B cell (primary cell): ENCODE measurements around the gene SDK2. TPM values are rescaled to one million over a fixed set of nuclear protein-coding genes. Genes with fewer than 3 reads are reported as not detected.

Experiments used
- ATAC-seq: fragments of 200-7000 bp; cut with Tn5 transposase; one replicate; pipeline ENCODE4 v1.10.0; 2021; ENCODE audit warnings: low read depth, mild to moderate bottlenecking, moderate number of reproducible peaks, moderate library complexity
- CTCF ChIA-PET: fragments of 350-600 bp; sonication (Branson Sonifier 250); formaldehyde crosslinking; loops from one replicate; lab custom pipeline; 2021; ENCODE audit warnings: antibody characterized with exemption, inconsistent platforms; lab: Charles Lee
- POLR2A ChIA-PET: fragments of 350-600 bp; sonication (Branson Sonifier 250); formaldehyde crosslinking; loops from one replicate; lab custom pipeline; 2021; ENCODE audit warnings: antibody characterized with exemption; lab: Charles Lee
- DNase-seq: peaks from one replicate; pipeline ENCODE4 v3.0.0; 2013
- H2AFZ ChIP-seq: 2 replicates; pipeline ENCODE4 v1.6.1; 2012; ENCODE audit warnings: mild to moderate bottlenecking, low read depth, low read length; ENCODE audit not compliant: insufficient read depth, poor library complexity, severe bottlenecking
- H3K27ac ChIP-seq, 2 donors: 1 replicate in 1 of 2; 2 replicates in 1 of 2; pipeline ENCODE4 v1.5.1; 2012 to 2013; ENCODE audit warnings: low read length in 2 of 2, mild to moderate bottlenecking in 2 of 2, moderate library complexity in 1 of 2
- H3K27me3 ChIP-seq, 4 experiments: fragments of 200-600 bp in 1 of 4; sonication (generic) in 1 of 4; replicated peaks in 1 of 4; 1 replicate in 2 of 4; 2 replicates in 2 of 4; pipeline versions ENCODE4 v1.6.1 to v1.7.0; 2013 to 2016; ENCODE audit warnings: low read length in 3 of 4, mild to moderate bottlenecking in 2 of 4, mixed read lengths in 1 of 4, moderate library complexity in 1 of 4; ENCODE audit not compliant: insufficient read depth in 4 of 4, control insufficient read depth in 3 of 4; ENCODE audit errors: control extremely low read depth in 1 of 4
- H3K36me3 ChIP-seq, 2 experiments: replicated peaks in 1 of 2; 1 replicate in 1 of 2; 2 replicates in 1 of 2; pipeline versions ENCODE4 v1.6.1 to v1.7.1; 2013; ENCODE audit warnings: low read length in 1 of 2; ENCODE audit not compliant: insufficient read depth in 2 of 2, control insufficient read depth in 1 of 2; ENCODE audit errors: control extremely low read depth in 1 of 2, extremely low read depth in 1 of 2
- H3K4me1 ChIP-seq, 2 donors: fragments of 200-600 bp in 1 of 2; sonication (generic) in 1 of 2; 1 replicate in 1 of 2; 2 replicates in 1 of 2; pipeline versions ENCODE4 v1.5.1 to v1.6.1; 2013 to 2017; ENCODE audit warnings: low read length in 2 of 2; ENCODE audit not compliant: control insufficient read depth in 2 of 2, insufficient read depth in 2 of 2
- H3K4me2 ChIP-seq: replicated peaks from 2 replicates; pipeline ENCODE3; 2012; ENCODE audit warnings: mild to moderate bottlenecking, low read depth, low read length; ENCODE audit not compliant: poor library complexity, severe bottlenecking
- H3K4me3 ChIP-seq, 5 experiments: fragments of 200-600 bp in 1 of 5; sonication (generic) in 1 of 5; 1 replicate in 3 of 5; 2 replicates in 2 of 5; pipeline versions ENCODE4 v1.5.1 to v1.7.0; 2011 to 2016; ENCODE audit warnings: low read length in 4 of 5, mild to moderate bottlenecking in 4 of 5, low read depth in 2 of 5, control low read depth in 1 of 5, moderate library complexity in 1 of 5; ENCODE audit not compliant: insufficient read depth in 1 of 5; ENCODE audit errors: control extremely low read depth in 1 of 5, extremely low read depth in 1 of 5
- H3K79me2 ChIP-seq: fragments of 200-600 bp; sonication (generic); one replicate; pipeline ENCODE4 v1.6.0; 2016; ENCODE audit warnings: low read length; ENCODE audit not compliant: control insufficient read depth, insufficient read depth
- H3K9ac ChIP-seq: fragments of 200-600 bp; sonication (generic); 2 replicates; pipeline ENCODE4 v1.6.1; 2017; ENCODE audit warnings: mild to moderate bottlenecking, low read length, moderate library complexity
- H3K9me3 ChIP-seq, 3 donors: one replicate each; pipeline versions ENCODE4 v1.6.1 to v1.7.1; 2013; ENCODE audit warnings: low read length in 2 of 3; ENCODE audit not compliant: control insufficient read depth in 2 of 3, insufficient read depth in 1 of 3; ENCODE audit errors: control extremely low read depth in 1 of 3
- H4K20me1 ChIP-seq: 2 replicates; pipeline ENCODE4 v1.6.0; 2012; ENCODE audit warnings: mild to moderate bottlenecking, low read length; ENCODE audit not compliant: insufficient read depth, control insufficient read depth, poor library complexity, severe bottlenecking
- H3K27ac Mint-ChIP-seq: one replicate; pipeline ENCODE4 v1.8.0; 2021; ENCODE audit warnings: mixed read lengths
- H3K27me3 Mint-ChIP-seq: one replicate; pipeline ENCODE4 v1.8.0; 2021; ENCODE audit warnings: mixed read lengths
- H3K4me1 Mint-ChIP-seq: one replicate; pipeline ENCODE4 v1.8.0; 2021; ENCODE audit warnings: mixed read lengths
- H3K4me3 Mint-ChIP-seq: one replicate; pipeline ENCODE4 v1.8.0; 2021; ENCODE audit warnings: mixed read lengths
- H3K9me3 Mint-ChIP-seq: one replicate; pipeline ENCODE4 v1.8.0; 2022; ENCODE audit warnings: mixed read lengths; ENCODE audit not compliant: insufficient read depth
- EZH2 ChIP-seq: IDR thresholded peaks from 2 replicates; pipeline ENCODE4 v1.6.1; 2012; ENCODE audit warnings: borderline replicate concordance, low read depth, mild to moderate bottlenecking, moderate library complexity, low read length; ENCODE audit not compliant: insufficient read depth, poor library complexity, severe bottlenecking
- WGBS: methylation state at CpG from one replicate; pipeline ENCODE4 v1.1.5; 2013; ENCODE audit warnings: missing lambda C conversion rate; ENCODE audit not compliant: insufficient coverage; 5-methylcytosine and 5-hydroxymethylcytosine counted together
- intact Hi-C: fragments of 100-400 bp; cut with micrococcal nuclease; formaldehyde crosslinking; loops from one replicate; pipeline ENCODE4 v1.10.0; 2022
- polyA plus RNA-seq: library from polyadenylated mRNA; depleted of rRNA; stranded (reverse); fragments of >200 nt; gene quantifications from 2 replicates; pipeline ENCODE4 v1.2.3, GENCODE V29; 2012
- total RNA-seq, 2 donors: library from RNA; stranded (reverse); fragments of 120-200 nt in 1 of 2; gene quantifications; 1 replicate in 1 of 2; 2 replicates in 1 of 2; pipeline versions ENCODE4 v1.2.3 to v1.2.4, GENCODE V29; 2013 to 2022
- TF ChIP-seq, protein P1 (sequence below): fragments of 200-600 bp; IDR thresholded peaks from one replicate; pipeline ENCODE4 v1.8.0; 2022; ENCODE audit warnings: antibody characterized with exemption, mild to moderate bottlenecking

The SDK2 gene
- total and polyA plus RNA-seq, 2 donors (not counting 1 experiment from before 2014, with no cell fraction given), result 3.2 to 13.0 TPM

DNA sequence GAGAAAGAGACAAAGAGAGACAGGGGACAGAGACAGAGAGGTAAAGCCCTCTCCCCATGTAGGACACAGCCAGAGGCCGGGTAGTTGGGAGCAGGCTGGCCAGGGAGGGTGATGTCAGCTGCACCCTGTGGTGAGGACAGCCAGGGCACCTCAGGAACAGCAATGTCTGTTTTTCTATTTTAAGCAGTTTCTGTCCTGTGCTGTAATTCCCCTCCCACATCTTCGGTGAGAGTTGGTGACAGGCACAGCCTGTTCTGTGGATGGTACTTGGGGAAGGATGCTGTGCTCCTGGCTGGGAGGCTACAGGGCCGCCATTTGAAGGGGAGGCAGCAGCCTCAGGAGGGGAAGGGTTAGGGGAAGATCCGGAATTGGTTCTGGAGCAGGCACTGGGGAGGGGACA is 163.5 kb downstream of the SDK2 start:
- intact Hi-C loops, result no loop called here
- WGBS, result 26% methylated on average over 3 of the region's 4 CpGs
- H4K20me1 ChIP-seq, result no peaks in the 10 kb centered on the region
- H3K9me3 Mint-ChIP-seq, result peaks cover under 1% of the 10 kb centered on the region
- ATAC-seq (no peak), DNase-seq (no peak)
- peaks cover 9 to 11% of the 10 kb centered on the region in 2 donors for H3K4me1 ChIP-seq
- no peak overlapping the region for H3K4me2 ChIP-seq
- TF ChIP-seq EZH2, result no peak
- TF ChIP-seq, protein P1, sequence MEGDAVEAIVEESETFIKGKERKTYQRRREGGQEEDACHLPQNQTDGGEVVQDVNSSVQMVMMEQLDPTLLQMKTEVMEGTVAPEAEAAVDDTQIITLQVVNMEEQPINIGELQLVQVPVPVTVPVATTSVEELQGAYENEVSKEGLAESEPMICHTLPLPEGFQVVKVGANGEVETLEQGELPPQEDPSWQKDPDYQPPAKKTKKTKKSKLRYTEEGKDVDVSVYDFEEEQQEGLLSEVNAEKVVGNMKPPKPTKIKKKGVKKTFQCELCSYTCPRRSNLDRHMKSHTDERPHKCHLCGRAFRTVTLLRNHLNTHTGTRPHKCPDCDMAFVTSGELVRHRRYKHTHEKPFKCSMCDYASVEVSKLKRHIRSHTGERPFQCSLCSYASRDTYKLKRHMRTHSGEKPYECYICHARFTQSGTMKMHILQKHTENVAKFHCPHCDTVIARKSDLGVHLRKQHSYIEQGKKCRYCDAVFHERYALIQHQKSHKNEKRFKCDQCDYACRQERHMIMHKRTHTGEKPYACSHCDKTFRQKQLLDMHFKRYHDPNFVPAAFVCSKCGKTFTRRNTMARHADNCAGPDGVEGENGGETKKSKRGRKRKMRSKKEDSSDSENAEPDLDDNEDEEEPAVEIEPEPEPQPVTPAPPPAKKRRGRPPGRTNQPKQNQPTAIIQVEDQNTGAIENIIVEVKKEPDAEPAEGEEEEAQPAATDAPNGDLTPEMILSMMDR, result no peak
- peaks cover 7% of the 10 kb centered on the region for H3K79me2 ChIP-seq
- no peak overlapping the region for H3K4me3 Mint-ChIP-seq
- H3K9me3 ChIP-seq, result peaks cover 0 to 21% (median 6%) of the 10 kb centered on the region in 3 donors
- CTCF ChIA-PET, result no interaction called here
- no peak overlapping the region for H3K9ac ChIP-seq
- H3K4me1 Mint-ChIP-seq, result peaks cover 19% of the 10 kb centered on the region
- no peak overlapping the region for H3K4me3 ChIP-seq
- H3K27ac Mint-ChIP-seq, result no peak overlapping the region
- no peaks in the 10 kb centered on the region for H3K27me3 Mint-ChIP-seq
- H3K36me3 ChIP-seq, result no peaks in the 10 kb centered on the region
- H3K27ac ChIP-seq, result no peak overlapping the region
- POLR2A ChIA-PET, result no interaction called here
- no peak overlapping the region for H2AFZ ChIP-seq
- no peaks in the 10 kb centered on the region for H3K27me3 ChIP-seq

DNA sequence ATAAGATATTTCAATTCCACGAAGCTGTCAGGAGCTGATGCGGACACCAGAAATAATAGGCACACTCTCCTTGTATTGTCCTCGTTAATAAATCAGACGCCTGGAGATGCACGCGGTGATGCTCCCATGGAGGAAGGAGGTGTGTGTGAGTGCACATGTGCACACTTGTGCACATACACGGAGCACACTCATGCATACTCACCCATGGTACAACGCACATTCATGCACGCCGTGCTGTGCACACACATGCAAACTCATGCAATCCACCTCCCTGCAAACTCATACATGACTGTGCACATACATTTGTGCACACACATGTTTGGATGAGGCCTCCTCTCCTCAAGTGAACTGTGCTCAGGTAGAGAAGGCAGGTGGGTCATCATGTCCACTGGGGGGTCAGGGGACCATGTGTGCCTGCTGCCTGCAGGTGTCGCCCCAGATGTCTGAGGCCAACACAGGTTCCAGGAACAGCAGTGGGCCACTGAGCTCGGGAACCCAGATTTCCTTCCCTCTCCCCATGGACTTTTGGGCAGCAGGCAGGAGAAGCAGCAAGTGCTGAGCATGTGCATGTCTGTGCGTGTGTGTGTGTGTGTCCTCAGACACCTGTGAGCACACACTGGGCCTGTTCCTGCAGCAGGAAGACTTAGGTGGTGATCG is 165.3 kb downstream of the SDK2 start:
- ATAC-seq, result no peak
- peaks cover 19% of the 10 kb centered on the region for H3K4me1 Mint-ChIP-seq
- Histone ChIP-seq H3K4me2 (no peak overlapping the region), H4K20me1 (no peaks in the 10 kb centered on the region), H3K4me1 (peaks cover 9 to 11% of the 10 kb centered on the region in 2 donors), H3K9ac (no peak overlapping the region), H3K27me3 (no peaks in the 10 kb centered on the region), H2AFZ (no peak overlapping the region), H3K79me2 (peaks cover 10% of the 10 kb centered on the region), H3K36me3 (no peaks in the 10 kb centered on the region), H3K27ac (no peak overlapping the region), H3K9me3 (peaks cover 0 to 3% (median 0%) of the 10 kb centered on the region in 3 donors), H3K4me3 (no peak overlapping the region)
- no peak for DNase-seq
- POLR2A ChIA-PET, result no interaction called here
- H3K27me3 Mint-ChIP-seq, result no peaks in the 10 kb centered on the region
- no peak for TF ChIP-seq EZH2
- intact Hi-C loops, result no loop called here
- H3K4me3 Mint-ChIP-seq, result no peak overlapping the region
- WGBS, result 92% methylated on average over 12 of the region's 14 CpGs
- H3K27ac Mint-ChIP-seq, result no peak overlapping the region
- CTCF ChIA-PET, result no interaction called here
- H3K9me3 Mint-ChIP-seq, result no peaks in the 10 kb centered on the region
